Measurements from ENCODE around the gene WASHC3. TPM values are rescaled to one million over a fixed set of nuclear protein-coding genes. Genes with fewer than 3 reads are reported as not detected.

Gene WASHC3
- total and polyA plus RNA-seq, 2 experiments from 2014 or later: 59.8 to 66.8 TPM

Other genes with a start within 250 kb of the WASHC3 start
- gene GNPTAB, start 231.0 kb downstream of the WASHC3 start, total RNA-seq: 21.6 and 24.4 TPM in 2 replicates
- 12.0 and 13.8 TPM in 2 replicates for gene GNPTAB, start 231.0 kb downstream of the WASHC3 start, polyA plus RNA-seq
- gene DRAM1, start 184.4 kb downstream of the WASHC3 start, total RNA-seq: 24.0 and 26.0 TPM in 2 replicates
- gene DRAM1, start 184.4 kb downstream of the WASHC3 start, polyA plus RNA-seq: 27.2 and 28.2 TPM in 2 replicates
- gene NUP37, start 58.1 kb upstream of the WASHC3 start, total RNA-seq: 27.3 and 37.3 TPM in 2 replicates
- gene NUP37, start 58.1 kb upstream of the WASHC3 start, polyA plus RNA-seq: 25.1 and 26.7 TPM in 2 replicates
- gene PARPBP, start 58.2 kb upstream of the WASHC3 start, total RNA-seq: 11.0 TPM in 2 replicates
- 4.3 and 6.6 TPM in 2 replicates for gene PARPBP, start 58.2 kb upstream of the WASHC3 start, polyA plus RNA-seq
- gene PMCH, start 135.8 kb upstream of the WASHC3 start, total RNA-seq: 1.3 TPM in 1 of 2 replicates, not detected in the other
- not detected in 2 replicates for gene PMCH, start 135.8 kb upstream of the WASHC3 start, polyA plus RNA-seq

Data from hepatocyte (in vitro differentiated cells).